Activated CD4-positive, alpha-beta T cell treated with anti-CD3 and anti-CD28 coated beads, Interleukin-10, Interleukin-2, amounts not matched to agents 100 ng/mL and 50 ng/mL, durations not matched to agents 16 hours and 8 hours (primary cell): ENCODE data around the gene DDX51.
A peak's percentile ranks its signal among the peaks of the same experiment; 100 is the strongest.

Source experiments
- DNase-seq: peaks from one replicate; pipeline ENCODE4 v3.0.0-alpha.2; 2020

DDX51 gene

GRCh38 chr12:132144115-132144809 lies at the start of gene DDX51, which contains the start of gene NOC4L:
Gene DDX51 (minus strand): TSS chr12:132144319. CDS start chr12:132144296, 23 bp downstream.
Gene NOC4L (plus strand): TSS chr12:132144457. CDS start chr12:132144489, 32 bp downstream.
- DNase-seq: peak; percentile 95

GRCh38 chr12:132191715-132192553 lies 47.8 kb upstream of the DDX51 start:
- DNase-seq: no peak

GRCh38 chr12:132190834-132191500 lies 46.8 kb upstream of the DDX51 start:
- DNase-seq: no peak

- peak; percentile 18 for DNase-seq
Observed at GRCh38 chr12:132190012-132190755, 46.1 kb upstream of the DDX51 start.

- DNase-seq: peak; percentile 96
Observed at GRCh38 chr12:132189378-132190011, 45.4 kb upstream of the DDX51 start.

- DNase-seq: no peak
Observed at GRCh38 chr12:132188916-132189325, 44.8 kb upstream of the DDX51 start.

- no peak for DNase-seq
Observed at GRCh38 chr12:132188451-132188901, 44.4 kb upstream of the DDX51 start.

GRCh38 chr12:132187646-132188450 lies 43.7 kb upstream of the DDX51 start:
- no peak for DNase-seq

- no peak for DNase-seq
Observed at GRCh38 chr12:132186857-132187620, 42.9 kb upstream of the DDX51 start.

GRCh38 chr12:132186208-132186856 lies 42.2 kb upstream of the DDX51 start:
- no peak for DNase-seq

- DNase-seq: no peak
Observed at GRCh38 chr12:132185705-132186104, 41.6 kb upstream of the DDX51 start.

GRCh38 chr12:132182711-132183365 lies 38.7 kb upstream of the DDX51 start:
- no peak for DNase-seq

- DNase-seq: no peak
Observed at GRCh38 chr12:132182206-132182710, 38.1 kb upstream of the DDX51 start.

- no peak for DNase-seq
Observed at GRCh38 chr12:132181570-132182200, 37.6 kb upstream of the DDX51 start.

GRCh38 chr12:132180648-132181546 lies 36.8 kb upstream of the DDX51 start:
- DNase-seq: no peak

- no peak for DNase-seq
Observed at GRCh38 chr12:132179431-132180362, 35.6 kb upstream of the DDX51 start.
